A549 treated with AZD2906 at 1 μM for 4 hours (cell line): ENCODE data around the gene WDR12. TPM values are rescaled to one million over a fixed set of nuclear protein-coding genes. Genes with fewer than 3 reads are reported as not detected.

Experiments used
- total RNA-seq: library from RNA; stranded (reverse); fragments of 200-300 nt; extraction: Qiagen RNA extraction; gene quantifications from 5 replicates; pipeline ENCODE4 v1.2.3, GENCODE V29; 2022

WDR12 gene
- total RNA-seq = 51.7 to 68.8 TPM (median 61.5 TPM) in 5 replicates

DNA sequence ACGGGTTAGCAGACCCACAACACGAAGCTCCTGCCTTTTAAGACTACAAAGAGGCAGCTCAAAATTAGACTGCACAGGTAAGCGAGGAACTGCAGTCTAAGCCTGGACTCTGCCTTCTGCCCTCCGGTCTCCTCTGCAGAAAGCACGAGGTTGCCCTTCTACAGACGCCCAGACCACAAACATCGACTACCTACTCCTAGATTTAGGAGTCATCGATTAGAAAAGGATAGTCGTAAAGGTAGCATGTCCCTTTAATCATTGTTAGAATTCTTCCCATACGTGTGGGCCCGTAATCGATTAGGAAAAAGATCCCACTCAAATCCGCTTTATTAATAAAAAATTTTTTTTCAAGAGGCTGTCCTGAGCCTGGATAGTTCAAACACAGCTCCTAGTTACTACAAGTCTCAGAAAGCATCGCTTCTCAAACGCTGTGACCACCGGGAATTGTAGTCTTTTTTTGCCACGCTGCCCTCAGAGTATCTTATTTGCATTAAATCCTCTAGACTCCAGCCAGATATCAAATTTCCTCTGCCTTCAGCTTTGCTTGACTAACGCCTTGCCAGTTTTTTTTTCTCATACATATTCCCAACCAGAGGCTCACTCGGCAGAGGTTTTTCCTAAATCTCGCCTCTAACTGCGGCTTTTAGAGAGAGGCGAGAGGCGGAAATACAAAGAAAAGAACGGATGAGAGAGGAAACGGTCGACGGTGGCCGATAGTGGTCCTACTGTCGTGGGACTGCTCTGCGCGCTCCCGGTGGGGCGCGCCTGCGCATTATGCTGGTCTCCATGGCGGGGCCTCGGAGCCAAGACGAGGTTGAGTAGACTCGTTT, at the start of gene WDR12, which contains the start of gene CARF:
TSS of gene WDR12 (minus strand) at position 162 of the 830 bp plus-strand sequence. CDS start 197 bp downstream, outside the sequence.
TSS of gene CARF (plus strand) at position 764 of the 830 bp plus-strand sequence. CDS start 29,628 bp downstream, outside the sequence.

DNA sequence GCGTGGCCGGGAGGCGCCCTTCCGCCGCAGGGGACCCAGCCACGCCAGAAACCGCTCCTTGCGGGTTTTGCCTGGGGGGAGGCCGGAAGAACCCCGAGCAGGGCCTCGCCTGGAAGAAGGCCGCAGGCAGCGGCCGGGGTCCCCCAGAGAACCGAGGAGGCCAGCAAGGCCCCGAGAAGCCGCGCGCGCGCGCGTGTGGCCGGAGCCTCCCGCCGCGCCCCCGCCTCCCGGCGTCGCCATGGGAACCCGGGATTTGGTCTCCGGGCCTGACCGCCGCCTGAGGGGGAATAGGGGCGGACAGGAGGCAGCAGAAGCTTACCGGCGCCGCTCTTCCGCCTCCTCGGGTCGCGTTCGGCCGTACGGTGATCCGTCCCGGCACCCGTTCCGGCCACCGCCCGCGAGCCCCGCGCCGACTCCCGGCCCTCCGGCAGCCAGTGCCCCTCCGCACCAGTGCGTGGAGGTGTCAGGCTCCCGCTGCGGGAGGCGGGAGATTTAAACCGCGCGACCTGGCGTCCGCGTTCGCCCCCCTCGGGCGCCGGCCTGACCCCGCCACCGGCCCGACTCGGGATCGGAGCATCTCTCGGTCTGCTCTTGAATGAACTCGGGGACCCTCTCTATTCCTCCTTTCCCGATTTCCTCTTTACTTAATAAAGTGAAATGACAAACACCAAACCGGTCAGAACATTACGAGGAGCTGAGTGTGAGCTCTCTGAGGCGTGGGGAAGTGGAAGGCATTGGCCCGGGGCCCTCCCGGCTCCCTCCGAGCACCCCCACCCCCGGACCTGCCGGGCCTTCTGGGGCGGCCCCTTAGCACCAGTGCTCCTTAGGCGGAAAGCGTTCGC, 40.0 kb downstream of the WDR12 start, which contains the start of gene ICA1L:
TSS of gene ICA1L (minus strand) at position 467 of the 842 bp plus-strand sequence. CDS start 42,757 bp downstream, outside the sequence.

Other genes starting within 250 kb of the WDR12 start
- 1.1 to 2.6 TPM (median 1.7 TPM) in 5 replicates for gene ICA1L, start 39.9 kb downstream of the WDR12 start, total RNA-seq
- 0.59 to 1.6 TPM (median 1.0 TPM) in 5 replicates for gene CARF, start 602 bp upstream of the WDR12 start, total RNA-seq
- gene NBEAL1, start 103.2 kb upstream of the WDR12 start, total RNA-seq = 3.1 to 5.0 TPM (median 4.0 TPM) in 5 replicates